Spleen (tissue), 7 donors: ENCODE data around the gene CEBPG.

Experiments used
- CTCF ChIP-seq, 11 experiments: fragments of 200-600 bp in 7 of 11; fragments of 450-650 bp in 4 of 11; sonication (generic) in 4 of 11; IDR thresholded peaks in 8 of 11; conservative IDR thresholded peaks in 3 of 11; 1 replicate in 7 of 11; 2 replicates in 4 of 11; pipeline versions ENCODE4 v1.4.0 to v1.8.0; 2016 to 2021; ENCODE audit warnings: antibody characterized with exemption in 11 of 11, inconsistent platforms in 4 of 11, mild to moderate bottlenecking in 1 of 11
- POLR2A ChIP-seq, 3 donors: fragments of 450-650 bp; IDR thresholded peaks; one replicate each; pipeline ENCODE4 v1.5.1; 2017; ENCODE audit warnings: antibody characterized with exemption in 3 of 3, mild to moderate bottlenecking in 1 of 3
- POLR2AphosphoS5 ChIP-seq, 3 donors: sonication (generic); formaldehyde crosslinking; IDR thresholded peaks; one replicate each; pipeline ENCODE4 v1.5.1; 2017; ENCODE audit warnings: antibody characterized with exemption in 3 of 3
- donor health status: DM: no; HTN: no; CAD: no; lungs with moderate emphysema.
- donor health status: DM: no; HTN: no; CAD: no.
- donor health status: DM: no; HTN: no; CAD: no.

DNA sequence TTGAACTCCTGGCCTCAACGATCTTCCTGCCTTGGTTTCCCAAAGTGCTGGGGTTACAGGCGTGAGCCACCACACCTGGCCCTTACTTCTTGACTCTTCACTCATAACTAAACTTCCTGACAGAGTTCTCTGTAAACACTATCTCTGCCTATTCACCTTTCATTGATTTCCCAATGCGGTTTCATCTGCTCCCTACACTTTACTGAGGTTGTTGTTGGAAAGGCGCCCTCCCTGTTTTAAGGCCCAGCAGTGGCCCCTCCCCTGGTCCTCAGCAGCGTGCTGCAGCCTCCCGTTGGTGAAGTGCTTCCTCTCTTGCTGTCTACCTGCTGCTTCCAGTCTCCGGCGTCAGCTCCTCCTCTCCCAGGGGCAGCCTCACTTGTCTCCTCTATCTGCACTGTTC is 44.4 kb upstream of the CEBPG start:
- TF ChIP-seq POLR2AphosphoS5 (IDR thresholded peaks at IDR 0.05) (no peak), POLR2A (IDR thresholded peaks at IDR 0.05) (no peak), CTCF (IDR thresholded peaks at IDR 0.05 in 8 of 11, conservative IDR thresholded peaks at IDR 0.05 in 3 of 11) (no peak)
